ENCODE results near the gene CNTNAP5.

The CNTNAP5 gene

DNA sequence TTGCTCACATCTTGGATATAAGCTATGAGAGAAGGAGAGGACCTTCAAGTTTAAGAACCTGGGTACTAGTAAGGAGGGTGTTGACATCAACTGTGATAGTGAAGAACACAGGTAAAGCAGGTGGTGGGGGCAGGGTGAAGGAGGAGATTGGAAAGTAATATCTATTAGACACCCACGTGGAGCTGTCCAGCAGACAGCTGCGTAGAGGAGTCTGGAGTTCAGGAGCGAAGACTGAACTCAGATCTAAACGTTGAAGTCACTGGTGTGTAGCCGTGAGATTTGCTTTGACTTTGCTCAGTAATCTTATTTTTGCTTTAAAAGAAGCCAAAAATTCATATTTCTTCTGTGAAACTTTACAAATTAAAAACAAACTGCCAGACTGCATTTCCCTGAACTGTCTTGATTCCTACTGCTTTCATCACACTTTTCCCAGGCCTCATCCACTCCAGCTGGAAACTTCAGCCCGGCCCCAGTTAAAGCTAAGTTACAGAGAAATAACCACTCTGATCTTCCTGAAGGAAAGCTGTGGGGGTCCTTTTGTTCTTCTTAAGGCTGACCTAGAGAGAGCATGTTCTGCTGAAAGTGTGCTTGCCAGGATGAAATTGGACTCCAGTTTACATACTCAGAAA lies 533.3 kb downstream of the CNTNAP5 start:
- no peak for DNase-seq (ENCODE audit: low spot score)

DNA sequence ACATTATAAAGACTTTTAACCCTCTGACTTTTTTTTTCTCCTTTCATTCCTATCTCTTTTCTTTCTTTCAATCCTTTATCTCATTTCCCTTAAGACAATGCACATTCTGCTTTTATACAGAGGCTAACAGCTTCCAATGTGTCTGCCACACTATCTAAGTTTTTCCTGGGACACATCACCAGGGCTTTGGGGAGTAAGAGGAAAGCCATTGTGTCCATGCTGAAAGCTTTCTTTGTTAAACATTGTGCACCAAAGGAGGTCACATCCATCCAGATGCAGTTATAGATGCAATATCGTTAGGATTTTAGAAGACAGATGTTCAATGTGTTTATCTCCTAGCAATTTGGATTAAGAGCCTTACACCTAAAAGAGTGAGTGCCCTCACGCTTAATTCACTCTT lies 534.1 kb downstream of the CNTNAP5 start:
- DNase-seq (ENCODE audit: low spot score), result no peak

DNA sequence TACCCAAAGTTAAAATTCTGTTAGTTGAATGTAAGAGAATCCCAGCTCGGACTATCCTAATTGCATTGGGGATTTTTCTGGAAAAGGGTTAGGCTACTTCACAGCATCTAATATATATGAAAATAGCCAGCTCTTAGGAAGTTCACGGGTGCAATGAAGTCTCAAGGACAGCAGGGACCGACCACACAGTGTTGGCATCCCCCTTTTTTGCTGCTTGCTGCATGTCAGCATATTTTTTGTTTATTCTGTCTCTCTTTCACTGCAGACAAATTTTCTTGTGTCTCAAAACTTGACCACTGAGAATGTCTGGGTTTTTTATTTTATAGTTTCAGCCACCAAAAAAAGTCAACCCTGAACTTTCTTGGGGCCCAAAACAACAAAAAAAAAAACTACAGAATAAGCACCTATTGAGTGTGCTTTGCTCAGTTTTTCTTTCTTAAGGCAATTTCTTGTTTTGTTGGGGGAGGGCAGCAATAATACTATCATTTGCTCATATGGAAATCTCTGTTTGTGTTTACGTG lies 535.6 kb downstream of the CNTNAP5 start:
- DNase-seq (ENCODE audit: low spot score), result no peak

DNA sequence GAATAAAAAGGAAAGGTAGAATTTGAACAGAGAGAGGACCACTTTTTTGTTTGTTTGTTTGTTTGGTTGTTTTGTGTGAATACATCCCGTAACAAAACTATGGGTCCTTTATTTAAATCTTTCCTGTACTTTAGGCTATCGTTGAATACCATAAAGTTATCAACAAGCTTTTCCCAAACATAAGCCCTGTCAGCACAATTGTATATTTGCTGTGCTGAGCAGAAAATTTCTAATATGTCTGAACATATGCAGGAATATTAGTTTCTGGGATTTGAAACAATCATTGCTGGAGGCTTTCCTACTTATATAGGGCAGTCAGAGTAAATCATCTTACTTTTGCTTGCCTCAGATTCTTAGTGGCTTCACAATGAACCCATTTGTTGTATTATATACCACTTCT lies 536.4 kb downstream of the CNTNAP5 start:
- DNase-seq (ENCODE audit: low spot score), result no peak

DNA sequence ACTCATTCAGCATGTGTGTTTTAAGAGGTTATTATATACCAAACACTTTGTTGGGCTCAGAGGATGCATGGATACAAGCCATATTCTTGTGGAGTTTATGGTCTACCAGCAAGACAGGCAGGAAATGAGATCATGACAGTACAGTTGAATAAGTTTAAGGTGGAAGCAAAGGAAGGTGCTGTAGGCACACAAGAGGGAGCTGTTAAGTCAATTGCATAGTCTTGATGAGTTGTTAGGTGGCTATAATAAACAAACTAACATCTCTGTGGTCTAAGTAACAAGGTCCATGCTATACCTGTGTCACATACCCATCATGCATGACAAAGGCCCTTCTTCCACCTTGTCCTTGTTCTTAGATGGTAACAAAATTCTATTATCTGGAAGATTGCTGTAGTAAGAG lies 538.3 kb downstream of the CNTNAP5 start:
- no peak for DNase-seq (ENCODE audit: low spot score)

DNA sequence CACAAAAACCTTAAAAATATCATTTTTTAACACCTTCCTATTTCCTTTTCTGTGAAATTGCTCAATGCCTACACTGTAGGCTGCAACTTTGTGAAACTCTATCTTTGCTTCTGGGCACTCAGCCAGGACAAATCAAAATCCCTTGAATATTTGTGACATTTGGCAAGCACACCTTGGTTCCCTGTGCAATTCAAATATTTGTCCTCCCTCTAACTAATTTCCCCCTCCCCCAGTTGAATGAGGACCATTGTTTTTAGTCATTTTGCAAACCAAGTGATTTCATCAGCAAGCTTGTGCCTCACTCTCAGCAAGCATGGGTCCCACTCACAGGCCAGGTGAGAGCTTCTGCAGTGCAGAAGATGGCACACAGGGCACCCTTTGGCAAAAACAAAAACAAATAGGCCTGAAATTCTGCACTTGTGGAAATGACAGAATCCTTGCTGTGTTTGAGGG lies 541.5 kb downstream of the CNTNAP5 start:
- peak; percentile 44 for DNase-seq (ENCODE audit: low spot score)

DNA sequence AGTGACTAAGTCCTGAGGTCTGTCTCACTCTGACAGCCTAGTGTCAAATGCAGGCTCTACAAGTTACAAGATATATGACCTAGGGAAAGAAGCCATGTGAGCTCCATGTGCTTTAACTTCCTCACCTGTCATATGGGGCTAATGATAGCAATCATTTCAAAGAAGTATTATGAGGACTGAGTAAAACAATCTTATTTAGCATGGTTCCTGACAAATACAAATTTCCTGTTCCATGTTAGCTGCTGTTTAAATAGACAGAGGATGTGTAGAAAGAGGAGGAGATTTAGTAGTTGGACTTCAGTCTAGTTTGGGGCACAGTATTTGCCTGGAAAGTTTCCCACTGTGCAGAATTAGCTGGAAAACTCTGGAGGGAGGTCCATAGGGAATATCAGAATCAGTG lies 545.8 kb downstream of the CNTNAP5 start:
- no peak for DNase-seq (ENCODE audit: low spot score)

DNA sequence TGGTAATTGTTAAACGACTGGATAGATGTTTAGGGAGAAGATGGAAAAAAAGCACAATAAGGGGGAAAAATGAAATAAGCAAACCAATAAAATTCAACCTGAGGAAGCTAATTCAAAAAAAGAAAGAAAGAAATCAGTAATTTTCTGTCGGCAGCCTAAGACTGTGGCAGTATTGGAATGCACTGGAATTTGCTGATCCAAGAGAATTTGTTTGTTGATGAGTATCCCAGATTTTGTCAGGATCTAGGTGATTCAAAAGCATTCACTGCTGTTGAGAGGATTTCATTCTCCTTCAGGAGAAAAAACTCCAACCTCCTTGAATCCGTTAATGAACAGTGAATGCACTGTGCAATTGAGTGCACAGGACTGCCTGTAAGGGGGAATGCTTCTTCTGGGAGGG lies 546.7 kb downstream of the CNTNAP5 start:
- no peak for DNase-seq (ENCODE audit: low spot score)

DNA sequence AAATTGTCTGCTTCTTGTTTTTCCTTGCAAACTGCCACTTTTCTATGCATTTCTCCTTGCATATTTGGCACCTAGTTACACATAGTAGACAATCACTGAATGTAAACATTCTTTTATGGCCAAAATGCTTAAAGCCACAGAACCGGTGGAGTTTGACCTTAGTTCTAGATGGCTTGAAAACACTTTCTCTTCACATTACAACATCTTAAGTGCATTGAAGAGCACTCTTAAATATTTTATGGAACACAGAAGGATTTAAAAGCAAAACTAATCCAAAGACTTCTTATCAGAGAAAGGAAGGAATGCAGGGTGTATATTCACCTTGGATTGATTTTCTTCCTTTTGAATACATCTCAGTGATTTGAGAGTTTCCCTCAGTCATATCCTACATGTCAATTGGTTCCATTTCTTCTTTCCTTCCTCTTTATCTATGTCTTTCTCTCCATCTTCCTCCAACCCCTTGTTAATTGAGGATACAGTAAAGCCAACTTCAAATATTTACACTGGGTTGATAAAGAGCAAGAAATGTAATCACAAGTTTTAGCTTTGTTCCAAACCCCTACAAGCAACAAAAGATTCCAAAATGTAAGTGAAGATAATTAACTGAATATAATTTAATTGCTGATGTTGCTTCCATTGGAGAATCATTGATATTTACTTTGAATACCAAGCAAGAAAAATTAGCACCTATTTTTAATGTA lies 548.0 kb downstream of the CNTNAP5 start:
- no peak for DNase-seq (ENCODE audit: low spot score)

DNA sequence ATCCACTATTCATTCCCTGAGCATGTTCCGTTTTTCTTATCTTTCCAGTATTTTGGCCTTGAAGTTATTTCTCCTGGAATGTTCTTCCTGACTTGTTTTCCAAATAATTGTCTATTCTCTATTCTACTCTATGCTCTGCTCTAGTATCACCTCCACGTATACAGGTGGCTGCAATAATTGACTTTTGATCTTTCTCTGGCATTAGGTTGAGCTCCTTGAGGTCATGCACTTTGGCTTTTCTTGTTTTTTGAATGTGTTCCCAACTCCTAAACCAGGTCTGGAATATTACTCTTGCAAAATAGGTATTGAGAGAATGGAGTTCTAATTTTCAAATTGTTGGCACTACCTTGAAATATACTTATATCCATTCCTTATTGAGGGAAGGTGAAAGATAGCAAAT lies 550.4 kb downstream of the CNTNAP5 start:
- no peak for DNase-seq (ENCODE audit: low spot score)

DNA sequence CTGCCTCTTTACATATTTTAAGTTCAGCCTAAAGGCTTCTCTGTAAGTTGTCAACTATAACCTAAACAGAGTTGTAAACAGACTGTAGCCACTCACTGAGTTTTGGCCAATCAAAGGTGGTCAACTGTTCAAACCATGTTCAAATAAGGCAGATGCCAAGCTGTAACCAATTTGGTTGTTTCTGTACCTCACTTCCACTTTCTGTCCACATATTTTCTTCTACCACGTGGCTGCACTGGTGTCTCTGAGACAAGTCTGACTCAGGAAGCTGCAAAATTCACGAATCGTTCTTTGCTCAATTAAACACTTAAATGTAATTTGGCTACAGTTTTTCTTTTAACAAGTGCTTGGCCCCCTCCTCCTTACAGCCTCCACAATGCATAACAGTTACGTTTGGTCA lies 555.2 kb downstream of the CNTNAP5 start:
- DNase-seq (ENCODE audit: low spot score), result no peak

DNA sequence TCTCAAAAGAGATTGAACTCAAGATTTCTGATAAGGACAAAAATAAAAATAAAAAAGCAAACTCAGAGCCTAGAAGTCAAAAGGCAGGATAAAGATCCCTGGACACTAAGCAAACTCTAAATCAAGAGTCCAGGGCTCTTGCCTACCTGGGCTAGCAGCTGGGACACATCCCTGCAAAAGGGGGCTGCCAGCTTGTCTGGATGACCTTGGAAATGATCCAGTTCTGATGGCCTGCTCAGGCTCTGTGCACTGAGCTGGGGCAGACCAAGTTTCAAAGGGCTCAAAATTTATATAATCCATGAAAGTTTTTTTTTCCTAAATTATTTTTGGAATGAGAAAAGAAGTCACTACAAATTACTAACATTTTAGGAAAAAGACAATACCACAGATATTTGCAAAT lies 557.3 kb downstream of the CNTNAP5 start:
- no peak for DNase-seq (ENCODE audit: low spot score)

DNA sequence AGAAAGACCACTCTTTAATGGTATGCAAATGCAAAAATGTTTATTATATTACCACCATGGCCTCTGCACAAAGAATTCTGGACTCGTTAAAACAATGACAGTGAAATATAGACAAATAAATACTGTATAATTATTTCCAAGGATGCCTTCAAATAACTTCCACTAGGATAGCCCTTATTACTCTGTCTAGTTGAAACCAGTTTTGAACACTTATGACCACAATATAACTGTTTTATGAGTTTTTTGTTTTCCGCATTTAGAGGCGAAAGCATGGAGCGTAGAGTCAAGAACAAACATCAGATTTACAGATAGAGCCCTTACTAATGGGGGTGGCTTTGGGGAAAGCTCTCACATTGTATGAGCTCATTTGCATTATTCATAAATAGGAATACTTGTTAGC lies 559.5 kb downstream of the CNTNAP5 start:
- DNase-seq (ENCODE audit: low spot score), result no peak

DNA sequence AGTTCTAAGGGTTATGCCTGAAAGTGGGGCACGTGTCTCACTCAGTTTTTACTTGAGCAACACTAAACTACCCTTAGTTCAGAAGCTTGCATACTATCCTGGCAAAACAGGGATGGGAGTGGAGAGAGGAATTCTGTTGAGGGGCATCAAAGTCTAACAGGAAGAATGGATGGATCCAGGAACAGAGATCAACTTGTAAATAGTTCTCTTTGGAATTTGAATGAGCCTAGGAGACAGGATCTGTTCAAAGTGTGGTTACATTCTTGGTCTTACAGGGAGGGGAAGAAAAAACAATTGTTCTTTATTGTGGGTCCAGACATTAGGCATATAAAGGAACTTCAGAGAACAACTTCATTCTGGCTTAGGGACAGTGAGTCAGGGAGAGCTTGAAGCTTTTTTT lies 560.2 kb downstream of the CNTNAP5 start:
- no peak for DNase-seq (ENCODE audit: low spot score)

DNA sequence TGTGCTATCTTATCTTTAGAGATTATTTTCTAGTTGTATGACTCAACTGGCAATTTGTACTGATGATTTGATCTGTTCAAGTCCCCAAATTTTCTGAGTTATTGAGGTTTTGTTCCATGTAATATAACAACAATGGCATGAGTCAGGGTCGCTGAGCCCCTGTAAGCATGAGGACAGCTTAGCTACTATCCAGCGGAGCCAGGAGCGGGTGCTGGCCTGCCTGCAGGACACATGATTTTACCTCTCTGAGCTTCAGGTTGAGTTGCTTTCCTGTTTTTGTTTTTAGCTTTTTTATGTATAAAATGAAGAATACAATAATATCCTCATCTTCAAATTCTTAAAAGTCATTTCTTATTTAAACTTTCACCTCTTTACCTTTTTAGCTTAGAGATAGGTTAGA lies 561.1 kb downstream of the CNTNAP5 start:
- DNase-seq (ENCODE audit: low spot score), result no peak

DNA sequence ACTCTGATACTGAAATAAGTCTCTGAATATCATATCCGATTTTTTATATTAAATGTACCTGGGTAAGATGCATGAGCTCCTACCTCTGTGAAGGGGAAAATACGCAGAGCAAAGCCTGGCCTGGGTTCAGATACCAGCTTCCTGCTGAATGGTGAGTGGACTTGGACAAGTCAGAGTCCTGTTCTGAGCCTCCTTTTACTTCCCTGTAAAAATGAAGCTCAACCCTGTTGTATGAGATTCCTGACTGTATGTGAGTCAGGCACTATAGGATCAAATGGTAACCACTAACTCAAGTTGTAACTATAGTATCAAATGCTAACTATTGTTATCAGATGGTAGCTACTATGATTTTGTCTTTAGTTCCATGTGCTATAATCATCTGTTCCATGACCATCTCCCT lies 561.7 kb downstream of the CNTNAP5 start:
- no peak for DNase-seq (ENCODE audit: low spot score)

DNA sequence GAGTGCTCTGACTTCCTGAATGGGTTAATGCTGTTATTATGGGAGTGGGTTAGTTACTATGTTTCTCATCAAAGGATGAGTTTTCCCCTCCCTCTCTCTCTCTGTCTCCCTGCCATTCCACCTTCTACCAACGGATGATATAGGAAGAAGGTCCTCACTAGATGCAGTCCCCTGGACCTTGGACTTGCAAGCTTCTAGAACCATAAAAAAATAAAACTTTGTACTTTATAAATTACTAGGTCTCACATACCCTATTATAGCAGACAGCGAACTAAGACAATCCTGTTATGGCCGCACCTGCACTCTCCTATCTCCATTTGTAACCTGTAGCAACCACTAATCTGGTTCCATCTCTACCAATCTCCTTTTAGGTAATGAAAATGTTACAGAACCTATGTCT lies 564.9 kb downstream of the CNTNAP5 start:
- no peak for DNase-seq (ENCODE audit: low spot score)

DNA sequence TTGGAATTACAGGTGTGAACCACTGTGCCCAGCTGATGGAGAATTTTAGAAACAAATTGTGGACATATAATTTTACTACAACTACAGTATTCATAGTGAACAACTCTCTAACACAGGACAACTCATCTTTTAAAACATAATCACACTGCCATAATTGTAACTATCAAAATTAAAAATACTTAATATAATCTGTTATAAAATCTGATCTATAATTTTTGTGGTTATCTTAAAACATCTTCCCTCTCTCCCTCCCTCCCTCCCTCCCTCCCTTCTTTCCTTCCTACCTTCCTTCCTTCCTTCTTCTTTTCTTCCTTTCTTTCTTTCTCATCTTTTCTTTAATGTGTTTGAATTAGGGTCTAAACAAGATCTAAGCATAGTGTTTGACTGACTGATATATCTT lies 577.7 kb downstream of the CNTNAP5 start:
- no peak for DNase-seq (ENCODE audit: low spot score)

DNA sequence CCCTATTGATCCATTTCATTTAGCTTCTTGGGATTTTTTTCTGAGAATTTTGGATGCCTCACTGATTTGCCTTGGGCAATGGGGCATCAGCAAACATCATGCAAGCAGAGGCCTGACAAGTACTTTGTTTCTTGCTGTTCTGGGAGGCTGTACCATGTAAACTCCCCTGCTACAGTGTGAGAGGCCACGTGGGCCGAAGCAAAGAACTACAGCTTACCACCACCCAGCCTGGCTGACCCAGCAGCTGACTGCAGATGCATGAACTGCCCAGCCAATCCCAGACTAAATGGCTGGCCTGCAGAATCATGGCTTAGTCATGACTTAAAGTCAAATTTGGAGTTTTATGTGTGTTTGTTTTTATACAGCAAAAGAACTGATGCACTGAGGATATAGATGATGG lies 579.9 kb downstream of the CNTNAP5 start:
- DNase-seq (ENCODE audit: low spot score), result no peak

DNA sequence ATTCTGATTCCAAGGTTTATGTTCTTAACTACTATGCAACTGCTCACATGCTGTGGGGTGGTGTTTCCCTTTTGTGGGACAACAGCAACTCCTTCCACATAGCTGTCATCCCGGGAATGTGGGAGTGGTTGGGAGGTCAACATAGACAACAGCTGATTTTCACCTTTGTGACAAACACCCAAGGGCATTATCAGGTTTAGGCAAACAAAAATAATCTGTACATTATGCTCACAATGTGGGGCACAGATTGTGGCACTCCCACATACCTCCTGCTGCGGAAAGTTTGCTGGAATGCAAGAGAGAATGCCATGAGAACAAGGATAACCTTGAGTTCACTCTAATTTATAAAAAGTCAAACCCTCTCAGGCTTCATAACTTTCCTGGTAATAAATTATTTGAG lies 582.6 kb downstream of the CNTNAP5 start:
- peak; percentile 5 for DNase-seq (ENCODE audit: low spot score)

DNA sequence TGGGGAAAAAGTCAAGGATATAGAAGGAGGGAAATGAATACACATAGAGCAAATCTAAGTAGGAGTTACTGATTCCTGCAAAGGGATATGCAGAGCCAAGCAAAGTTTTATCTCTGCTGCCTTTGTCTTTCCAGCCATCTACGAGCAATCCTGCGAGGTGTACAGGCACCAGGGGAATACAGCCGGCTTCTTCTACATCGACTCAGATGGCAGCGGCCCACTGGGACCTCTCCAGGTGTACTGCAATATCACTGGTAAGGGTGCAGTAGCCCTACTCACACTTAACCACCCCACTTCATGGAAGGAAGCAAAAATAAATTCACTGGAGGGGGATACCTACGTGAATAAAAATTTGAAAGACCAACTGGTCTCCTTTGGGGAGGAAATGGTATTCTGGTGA lies 584.6 kb downstream of the CNTNAP5 start:
- no peak for DNase-seq (ENCODE audit: low spot score)

DNA sequence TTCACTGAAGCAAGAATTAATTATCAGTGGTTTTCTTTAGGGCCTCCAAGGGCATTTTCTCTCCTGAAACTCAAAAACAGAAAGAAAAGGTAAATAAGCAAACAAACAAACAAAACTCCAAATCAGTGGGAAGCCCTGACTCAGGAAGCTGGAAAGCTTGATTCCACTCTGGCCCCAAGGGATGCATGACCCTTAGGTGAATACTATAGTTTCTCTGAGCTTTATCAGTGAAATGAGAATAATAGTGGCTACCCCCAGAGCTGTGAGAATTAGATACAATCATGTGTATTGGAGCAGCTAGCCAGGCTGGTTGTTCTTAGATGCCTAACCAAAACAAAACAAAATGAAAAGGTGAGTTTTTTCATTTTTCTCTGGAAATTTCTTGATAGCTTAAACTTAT lies 585.1 kb downstream of the CNTNAP5 start:
- DNase-seq (ENCODE audit: low spot score), result no peak

DNA sequence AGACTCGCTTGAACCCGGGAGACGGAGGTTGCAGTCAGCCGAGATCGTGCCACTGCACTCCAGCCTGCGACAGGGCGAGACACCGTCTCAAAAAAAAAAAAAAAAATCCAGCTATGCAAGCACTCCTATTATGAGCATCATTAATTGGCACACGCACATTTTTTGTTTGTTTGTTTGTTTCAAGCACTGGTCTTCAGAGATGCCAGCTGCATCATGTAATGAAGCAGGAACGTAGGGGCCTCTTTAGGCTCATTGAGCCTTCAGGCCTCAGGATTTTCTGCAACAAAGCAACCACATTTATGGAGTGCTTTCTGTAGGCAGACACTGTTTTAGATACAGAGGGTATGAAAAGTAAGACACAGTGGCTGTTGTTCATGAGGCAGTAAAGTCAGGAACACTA lies 585.8 kb downstream of the CNTNAP5 start:
- DNase-seq (ENCODE audit: low spot score), result no peak

DNA sequence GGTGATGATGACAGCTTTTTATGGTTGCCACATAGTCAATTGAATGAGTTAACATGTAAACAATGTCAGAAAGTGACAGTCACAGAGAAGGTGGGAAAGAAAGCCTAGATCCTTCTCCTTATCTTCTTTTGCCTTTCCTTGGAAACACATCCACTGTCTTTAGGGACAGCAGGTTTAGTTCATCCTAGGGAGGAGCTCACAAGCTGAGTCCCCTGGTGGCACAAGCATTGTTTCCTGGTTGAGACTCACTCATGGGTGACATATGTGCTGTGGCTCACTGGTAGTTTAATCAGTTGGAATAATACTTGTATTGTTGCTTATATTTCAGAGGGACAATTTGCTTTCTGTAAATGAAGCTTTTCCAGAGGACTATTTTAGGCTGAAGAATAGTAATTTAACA lies 598.5 kb downstream of the CNTNAP5 start:
- no peak for DNase-seq (ENCODE audit: low spot score)

Data from HuH-7 (cell line).